NCI-H2196 treated with DMSO at 0.1 percent for 48 hours (cell line): ENCODE measurements around the gene PSKH1.
A peak's percentile ranks its signal among the peaks of the same experiment; 100 is the strongest.
"Not testable (repeated sequence)": the region's sequence is repeated elsewhere in the genome, so short reads cannot be mapped to it uniquely, and the experiment has no call there.

Experiments used
- DNase-seq: peaks from one replicate; lab custom pipeline; 2025; ENCODE audit not compliant: unreplicated experiment; lab: John Stamatoyannopoulos, UW

The PSKH1 gene

DNA sequence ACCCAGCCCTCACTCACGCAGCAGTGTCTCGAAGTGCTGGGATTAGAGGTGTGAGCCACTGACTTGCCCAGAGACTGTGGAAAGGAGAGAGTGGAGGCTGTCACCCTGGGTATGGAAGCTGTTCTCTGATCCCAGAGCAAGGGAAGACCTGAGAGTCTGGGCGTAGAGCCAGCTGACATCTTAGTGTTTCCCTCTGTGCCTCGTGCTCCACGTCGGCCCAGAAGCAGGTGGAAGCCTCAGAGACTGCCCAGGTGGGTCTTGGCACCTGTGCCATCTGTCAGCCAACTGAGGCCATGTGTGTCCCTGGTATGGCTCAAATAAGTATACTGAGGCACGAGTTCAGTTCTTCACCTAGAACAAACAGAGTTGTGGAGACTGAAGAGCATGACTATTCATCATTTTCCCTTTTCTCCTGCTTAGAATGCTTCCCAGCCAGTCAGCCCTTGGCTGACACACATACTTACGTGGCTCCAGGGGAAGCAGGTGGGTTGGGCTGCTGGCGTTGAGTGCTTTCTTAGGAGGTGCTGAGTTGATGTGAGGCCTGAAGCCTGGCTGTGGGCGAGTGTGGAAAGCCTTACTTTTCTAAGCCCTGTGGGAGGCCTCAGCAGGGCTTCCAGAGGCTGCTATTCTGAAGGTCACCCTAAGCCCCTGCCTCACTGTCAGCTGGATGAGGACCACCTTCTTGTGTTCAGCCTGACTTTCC, 30.5 kb downstream of the PSKH1 start:
- DNase-seq: peak; percentile 45

DNA sequence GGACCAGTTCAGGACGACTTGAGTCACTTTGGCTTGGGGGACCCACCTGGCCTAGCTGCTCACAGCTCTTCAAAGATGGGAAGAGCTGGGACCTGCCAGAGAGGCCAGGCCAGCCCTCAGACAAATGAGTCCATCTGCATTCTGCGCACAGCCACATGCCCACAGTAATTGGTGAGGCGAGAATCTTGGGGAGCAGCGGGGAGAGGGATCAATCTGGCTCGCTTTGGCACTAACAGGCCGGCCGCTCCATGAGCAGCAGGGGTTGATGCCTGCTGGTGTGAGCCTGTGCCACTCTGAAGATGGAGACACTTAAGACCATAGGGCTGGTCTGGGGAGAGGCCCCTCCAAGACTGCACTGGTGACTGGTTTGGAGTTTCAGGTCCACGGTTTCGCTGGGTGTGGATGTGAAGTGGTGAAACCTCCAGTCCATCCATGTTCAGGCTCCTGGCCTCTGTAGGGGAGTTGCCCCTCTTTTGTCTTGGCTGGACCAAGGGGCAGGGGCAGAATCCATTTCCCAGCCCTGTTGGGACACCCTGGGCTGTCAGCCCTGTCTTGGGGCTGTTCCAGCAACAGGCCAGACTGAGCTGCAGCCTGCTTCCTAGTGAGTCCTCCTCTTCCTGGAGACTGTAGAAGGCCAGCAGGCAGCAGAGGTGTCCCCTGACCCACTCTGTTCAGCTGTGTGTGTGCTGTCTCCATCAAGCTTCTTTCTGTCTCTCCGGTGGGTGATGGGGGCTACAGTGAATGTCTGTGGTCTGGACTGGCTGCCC, 31.3 kb downstream of the PSKH1 start:
- DNase-seq: no peak

DNA sequence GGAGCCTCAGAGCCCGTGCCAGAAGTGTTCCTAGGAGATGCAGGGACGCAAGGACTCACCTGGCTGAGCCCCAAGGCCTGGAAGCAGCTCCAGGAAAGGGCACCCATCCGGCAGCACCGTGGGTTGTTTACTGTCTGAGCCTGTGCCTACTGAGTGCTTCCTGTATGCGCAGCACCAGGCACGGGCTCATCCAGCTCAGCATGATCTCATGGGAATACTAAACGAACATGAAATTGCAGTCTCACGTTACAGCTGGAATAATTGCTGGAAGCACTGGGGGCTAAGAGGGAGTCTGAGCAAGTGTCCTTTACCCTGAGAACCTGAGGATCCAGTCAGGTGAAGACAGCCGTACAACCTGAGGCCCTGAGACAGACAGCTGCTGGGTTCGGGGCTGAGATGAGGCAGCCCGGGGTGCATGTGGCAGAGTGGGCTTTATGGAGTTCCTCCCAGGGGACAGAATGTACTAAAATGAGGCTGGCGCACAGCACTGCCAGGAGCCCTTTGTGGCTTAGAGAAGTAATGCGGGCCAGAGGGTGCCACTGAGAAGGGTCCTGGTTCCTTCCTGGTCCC, 33.2 kb downstream of the PSKH1 start:
- peak; percentile 55 for DNase-seq

DNA sequence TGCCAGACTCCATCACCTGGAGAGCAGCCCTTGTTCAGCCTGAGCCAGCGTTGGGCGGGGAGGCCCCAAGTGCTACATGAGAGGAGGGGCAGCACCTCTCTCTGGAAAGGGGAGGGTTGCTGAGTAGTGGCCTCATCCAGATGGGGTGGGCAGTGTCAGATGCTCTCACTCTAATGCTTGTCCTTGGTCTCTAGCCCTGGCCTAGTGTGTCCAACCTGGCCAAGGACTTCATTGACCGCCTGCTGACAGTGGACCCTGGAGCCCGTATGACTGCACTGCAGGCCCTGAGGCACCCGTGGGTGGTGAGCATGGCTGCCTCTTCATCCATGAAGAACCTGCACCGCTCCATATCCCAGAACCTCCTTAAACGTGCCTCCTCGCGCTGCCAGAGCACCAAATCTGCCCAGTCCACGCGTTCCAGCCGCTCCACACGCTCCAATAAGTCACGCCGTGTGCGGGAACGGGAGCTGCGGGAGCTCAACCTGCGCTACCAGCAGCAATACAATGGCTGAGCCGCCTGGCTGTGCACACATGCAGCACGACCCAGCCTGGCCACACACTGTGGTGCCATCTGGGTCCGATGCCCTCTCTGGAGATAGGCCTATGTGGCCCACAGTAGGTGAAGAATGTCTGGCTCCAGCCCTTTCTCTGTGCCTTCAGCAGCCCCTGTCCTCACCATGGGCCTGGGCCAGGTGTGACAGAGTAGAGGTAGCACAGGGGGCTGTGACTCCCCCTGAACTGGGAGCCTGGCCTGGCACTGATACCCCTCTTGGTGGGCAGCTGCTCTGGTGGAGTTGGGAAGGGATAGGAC, 34.3 kb downstream of the PSKH1 start:
- no peak for DNase-seq

DNA sequence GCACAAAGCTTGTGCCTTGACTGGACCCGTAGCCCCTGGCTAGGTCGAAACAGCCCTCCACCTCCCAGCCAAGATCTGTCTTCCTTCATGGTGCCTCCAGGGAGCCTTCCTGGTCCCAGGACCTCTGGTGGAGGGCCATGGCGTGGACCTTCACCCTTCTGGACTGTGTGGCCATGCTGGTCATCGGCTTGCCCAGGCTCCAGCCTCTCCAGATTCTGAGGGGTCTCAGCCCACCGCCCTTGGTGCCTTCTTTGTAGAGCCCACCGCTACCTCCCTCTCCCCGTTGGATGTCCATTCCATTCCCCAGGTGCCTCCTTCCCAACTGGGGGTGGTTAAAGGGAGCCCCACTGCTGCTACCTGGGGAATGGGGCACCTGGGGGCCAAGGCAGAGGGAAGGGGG, 35.1 kb downstream of the PSKH1 start:
- DNase-seq: no peak

DNA sequence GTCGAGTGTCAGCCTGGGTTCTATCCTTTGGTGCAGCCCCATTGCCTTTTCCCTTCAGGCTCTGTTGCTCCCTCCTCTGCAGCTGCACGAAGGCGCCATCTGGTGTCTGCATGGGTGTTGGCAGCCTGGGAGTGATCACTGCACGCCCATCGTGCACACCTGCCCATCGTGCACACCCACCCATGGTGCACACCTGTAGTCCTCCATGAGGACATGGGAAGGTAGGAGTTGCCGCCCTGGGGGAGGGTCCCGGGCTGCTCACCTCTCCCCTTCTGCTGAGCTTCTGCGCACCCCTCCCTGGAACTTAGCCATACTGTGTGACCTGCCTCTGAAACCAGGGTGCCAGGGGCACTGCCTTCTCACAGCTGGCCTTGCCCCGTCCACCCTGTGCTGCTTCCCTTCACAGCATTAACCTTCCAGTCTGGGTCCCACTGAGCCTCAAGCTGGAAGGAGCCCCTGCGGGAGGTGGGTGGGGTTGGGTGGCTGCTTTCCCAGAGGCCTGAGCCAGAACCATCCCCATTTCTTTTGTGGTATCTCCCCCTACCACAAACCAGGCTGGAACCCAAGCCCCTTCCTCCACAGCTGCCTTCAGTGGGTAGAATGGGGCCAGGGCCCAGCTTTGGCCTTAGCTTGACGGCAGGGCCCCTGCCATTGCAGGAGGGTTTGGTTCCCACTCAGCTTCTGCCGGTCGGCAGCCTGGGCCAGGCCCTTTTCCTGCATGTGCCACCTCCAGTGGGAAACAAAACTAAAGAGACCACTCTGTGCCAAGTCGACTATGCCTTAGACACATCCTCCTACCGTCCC, 35.7 kb downstream of the PSKH1 start:
- no peak for DNase-seq

DNA sequence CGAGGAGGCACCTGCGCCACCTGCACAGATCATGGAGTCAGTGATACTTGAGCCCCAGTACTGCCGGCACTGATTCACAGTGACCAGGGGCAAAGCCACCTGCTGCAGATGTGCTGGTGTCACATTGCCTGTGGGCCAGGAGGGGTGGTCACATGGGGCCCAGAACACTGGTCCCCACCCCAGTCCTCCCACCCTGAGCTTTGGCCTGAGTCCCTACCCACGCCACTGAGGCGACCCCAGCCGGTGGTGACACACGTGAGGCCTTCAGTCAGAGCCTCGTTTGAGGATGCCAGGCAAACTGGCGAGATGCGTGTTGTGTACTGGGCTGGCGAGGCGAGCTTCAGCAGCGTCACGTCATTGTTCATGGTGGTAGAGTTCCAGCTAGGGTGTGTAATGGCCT, 37.1 kb downstream of the PSKH1 start:
- no peak for DNase-seq

DNA sequence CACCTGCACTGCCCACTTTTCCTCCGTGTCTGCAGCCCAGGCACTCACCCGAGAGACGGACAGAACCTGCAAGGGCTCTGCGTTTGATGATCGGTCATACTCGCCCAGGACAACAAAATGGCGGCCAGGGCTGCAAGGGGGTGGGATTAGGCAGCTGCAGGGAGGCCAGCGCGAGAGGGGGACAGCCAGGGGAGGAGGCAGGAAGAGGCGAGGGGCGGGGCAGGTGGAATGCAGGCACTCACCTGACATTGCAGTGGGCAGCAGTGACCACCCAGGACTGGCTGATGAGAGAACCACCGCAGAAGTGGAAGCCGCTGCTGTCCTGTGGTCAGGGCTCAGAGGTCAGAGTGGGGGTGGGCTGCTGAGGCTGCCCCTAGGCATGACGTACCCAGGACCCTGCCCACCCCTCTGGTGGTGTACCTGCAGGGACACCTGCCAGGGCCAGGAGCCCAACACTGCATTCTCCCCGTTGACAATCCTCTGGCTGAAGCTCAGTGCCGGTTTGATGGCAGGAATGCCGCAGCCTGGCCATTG, 37.7 kb downstream of the PSKH1 start:
- DNase-seq: no peak

DNA sequence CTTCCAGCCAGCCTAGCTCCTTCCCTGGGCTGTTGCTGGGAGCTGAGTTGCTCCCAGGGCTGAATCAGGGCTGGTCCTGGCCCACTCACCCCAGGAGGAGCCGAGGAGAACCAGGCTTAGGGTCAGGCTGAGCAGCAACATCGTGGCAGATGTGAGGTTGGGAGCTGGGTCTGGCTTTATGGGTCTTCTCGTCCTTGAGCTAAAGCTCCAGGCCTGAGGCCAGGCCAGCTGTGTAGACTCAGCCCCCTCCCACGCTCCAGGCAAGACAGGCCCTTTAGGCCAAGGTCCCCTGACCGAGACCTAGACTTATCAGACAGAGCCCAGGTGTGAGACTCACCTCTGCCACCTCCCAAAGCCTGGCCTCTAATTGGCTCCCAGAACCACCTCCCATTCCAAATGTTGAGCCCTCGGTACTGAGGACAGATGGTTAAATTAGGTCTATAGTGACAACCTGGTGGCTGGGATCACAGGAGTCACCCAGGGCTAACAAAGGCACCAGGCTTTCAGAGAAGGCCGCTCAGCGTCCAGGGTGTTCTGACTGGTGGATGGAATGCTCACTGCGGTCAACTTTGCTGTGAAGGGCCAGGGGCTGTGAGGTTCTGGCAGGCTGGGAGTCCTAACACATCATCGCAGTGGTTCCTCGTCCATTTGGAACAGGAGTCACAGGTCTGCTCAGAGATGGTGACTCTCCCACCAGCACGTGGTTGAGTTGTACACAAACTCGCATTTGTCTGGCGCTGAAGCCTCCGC, 38.8 kb downstream of the PSKH1 start, which contains the start of gene CTRL:
CTRL (minus strand) TSS at position 151 of the 750 bp plus-strand sequence; CDS start at position 141, 10 bp downstream.
- DNase-seq: no peak

DNA sequence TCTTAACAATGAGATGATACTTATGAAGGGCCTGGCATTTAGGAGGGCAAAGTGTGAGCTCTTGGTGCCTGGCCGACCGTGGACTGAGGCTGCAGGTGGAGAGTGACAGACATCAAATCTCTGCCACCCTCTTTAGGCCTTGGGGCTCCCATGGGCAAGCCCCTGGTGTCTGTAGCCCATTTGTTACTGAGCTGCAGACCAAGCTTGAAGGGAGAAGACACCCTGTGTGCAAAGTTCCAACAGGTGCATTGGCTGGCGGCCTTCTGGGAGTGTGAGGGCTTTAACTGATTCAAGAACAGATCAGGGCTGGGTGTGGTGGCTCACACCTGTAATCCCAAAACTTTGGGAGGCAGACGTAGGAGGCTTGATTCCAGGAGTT, 39.4 kb downstream of the PSKH1 start:
- DNase-seq: no peak

DNA sequence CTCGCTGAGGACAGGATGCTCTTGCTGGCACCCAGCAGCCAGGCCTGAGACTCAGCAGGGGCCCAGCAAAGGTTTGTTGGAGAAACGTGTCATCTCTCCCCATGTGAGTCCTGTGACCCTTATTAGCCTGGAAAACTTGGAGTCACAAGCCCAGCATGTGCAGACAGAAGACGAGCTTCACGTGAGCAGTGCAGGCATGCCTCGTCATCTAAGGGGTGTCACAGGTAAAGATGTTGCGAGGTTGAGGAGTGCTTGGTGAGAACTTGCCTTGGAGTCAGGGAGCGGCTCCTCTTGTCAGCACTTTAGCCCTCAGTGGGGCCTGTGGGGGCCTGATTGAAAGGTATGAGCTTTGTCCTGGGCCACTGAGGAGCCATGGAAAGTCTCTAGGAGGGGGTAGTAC, 40.8 kb downstream of the PSKH1 start:
- DNase-seq: no peak

DNA sequence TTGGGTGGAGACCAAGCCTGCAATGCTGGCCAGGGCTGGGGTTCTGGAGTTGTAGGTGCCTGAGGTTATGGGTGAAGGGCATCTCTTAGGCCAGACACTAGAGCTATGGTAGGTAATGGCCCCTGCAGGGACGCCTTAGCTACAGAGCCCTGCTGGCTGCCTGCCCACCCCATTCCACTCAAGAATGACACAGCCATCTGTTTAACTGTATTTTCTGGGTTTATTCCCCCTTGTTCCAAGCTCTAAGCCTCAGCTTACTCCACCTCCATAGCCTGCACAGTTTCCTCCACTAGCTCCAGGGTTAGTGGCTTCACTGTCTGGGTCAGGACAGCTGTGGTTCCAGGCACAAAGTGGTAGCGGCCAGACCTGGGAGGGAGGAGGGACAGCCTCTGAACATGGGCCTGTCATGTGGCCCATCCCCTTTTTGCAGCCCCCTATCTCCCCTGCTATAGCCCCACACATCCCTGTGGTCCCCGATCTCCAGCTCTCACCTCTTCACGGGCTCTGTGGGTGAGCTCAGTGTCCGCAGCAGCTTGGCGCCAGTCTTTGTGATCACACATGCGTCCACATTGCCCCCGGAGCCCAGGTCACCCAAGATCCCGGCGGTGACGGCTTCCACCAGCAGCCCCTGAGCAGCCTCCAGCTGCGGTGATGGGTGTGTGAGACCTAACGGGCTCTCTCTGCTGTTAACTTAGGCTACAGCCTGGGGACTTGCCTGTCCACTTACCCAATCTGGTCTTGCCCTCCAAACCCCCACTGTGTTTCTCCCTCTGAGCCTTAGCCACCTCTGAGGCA, 41.4 kb downstream of the PSKH1 start:
- no peak for DNase-seq

DNA sequence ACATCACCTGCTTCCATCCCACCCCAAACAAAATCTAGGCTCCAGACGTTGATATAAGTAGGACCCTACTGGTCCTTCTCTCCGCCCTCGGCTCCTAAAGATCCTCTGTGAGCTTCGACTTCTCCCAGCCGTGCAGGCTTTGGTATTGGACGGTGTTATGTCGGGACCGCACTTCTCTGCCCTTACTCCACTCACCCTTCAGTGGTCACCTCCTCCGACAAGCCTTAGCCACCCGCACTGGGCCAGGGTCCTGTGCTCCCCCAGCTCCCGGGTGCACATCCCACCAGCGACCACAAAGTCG, 42.0 kb downstream of the PSKH1 start:
- DNase-seq: no peak

DNA sequence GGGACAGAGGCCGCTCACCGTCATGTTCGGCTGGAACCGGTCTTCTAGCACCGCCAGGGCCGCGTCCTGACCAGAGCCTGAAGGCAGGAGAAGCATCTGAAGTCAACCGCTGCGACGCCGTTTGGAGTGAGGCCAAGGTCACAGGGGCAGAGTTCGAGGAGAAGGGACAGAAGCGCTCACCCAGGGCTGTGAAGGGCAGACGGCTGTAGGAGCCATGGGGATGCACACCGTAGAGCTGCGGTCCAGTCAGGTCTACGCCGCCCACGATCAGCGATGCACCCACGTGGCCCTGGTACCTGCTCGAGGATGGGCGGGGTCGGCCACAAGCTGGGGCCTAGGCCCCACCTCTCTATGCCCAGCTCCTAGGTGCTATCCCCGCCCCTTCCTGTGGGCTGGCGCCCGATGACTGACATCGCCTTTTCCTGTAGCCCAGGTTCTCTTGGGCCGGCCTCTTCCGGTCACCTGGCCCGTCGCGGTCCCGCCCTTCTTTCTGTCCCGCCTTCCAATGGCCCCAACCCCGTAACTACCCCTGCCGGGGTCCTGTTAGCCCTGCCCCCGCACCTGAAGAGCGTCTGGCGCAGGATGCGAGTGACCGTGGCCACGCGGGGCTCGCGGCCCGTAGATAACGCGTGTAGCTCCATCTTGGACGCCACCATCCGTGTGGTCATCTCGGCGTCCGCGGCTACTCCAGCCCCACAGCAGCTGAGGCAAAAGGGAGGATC, 42.5 kb downstream of the PSKH1 start:
- DNase-seq: peak; percentile 82

DNA sequence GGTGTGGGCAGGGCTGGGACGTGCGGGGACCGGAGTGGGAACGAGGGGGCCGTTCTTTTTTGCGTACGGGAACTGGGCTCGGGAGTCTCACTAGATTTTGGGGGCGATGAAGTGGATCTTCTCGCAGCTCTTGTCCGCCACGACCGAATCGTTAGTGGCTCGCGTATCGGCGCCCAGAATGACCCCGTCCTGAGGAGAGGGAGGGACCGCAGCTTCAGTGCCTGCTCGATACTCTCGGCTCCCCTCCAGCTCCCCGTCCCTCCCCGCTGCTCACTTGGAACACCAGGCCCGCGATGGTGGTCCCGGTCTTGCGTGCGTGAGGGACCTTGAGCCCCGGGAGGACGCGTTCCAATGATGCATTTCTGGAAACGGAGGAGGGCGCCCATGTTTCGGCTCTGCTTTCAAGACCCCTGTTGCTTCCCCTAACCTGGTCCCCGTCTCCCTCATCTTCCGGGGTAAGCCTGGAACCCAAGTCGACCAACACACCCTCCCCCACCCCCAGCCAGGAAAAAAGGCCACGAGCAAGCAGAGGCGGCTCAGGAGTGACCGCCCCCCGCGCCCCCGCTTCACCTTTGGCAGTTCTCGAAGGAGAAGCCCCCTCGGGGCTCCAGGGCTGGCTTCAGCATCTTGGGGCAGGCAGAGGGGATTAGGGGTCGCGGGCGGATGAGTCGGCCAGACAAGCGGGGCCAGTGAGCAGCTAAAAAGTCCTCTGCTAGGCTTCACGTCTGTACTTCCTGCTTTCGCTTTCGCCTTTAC, 43.2 kb downstream of the PSKH1 start, which contains the start of gene PSMB10:
PSMB10 (minus strand) TSS at position 727 of the 756 bp plus-strand sequence; CDS start at position 626, 101 bp downstream.
- DNase-seq: no peak

DNA sequence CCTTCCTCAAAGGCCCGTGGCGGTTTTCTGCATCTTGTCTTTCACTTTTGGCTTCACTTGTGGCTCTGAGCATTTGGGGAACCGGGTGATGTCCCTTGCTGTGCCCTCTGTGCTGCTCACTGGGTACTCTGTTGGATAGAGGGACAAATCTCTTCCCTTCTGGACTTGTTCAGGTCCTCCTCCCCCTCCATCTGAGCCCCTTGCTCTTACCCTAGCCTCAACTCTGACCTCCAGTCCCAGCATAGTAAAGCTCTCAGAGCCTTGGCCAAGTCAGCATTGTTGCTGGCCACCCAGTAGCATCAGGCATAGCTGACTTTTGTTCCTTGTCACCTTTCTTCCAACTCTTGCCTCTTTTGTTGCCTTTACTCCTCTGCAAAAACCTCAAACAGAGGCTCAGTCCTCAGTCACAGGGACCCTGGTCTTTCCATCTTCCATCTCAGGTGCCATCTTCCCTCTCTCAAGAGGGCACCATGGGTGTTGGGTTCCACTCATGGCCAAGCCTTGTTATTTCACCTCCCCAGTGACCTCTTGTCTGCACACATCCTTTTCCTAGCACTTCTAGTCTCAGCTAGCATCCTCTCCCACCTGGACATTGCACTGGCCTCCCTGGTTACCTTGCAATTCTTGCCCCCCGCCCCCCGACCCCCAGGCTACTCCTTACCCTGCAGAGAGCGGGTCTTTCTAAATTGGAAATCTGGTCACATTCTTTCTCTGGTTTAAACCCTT, 44.0 kb downstream of the PSKH1 start:
- no peak for DNase-seq

DNA sequence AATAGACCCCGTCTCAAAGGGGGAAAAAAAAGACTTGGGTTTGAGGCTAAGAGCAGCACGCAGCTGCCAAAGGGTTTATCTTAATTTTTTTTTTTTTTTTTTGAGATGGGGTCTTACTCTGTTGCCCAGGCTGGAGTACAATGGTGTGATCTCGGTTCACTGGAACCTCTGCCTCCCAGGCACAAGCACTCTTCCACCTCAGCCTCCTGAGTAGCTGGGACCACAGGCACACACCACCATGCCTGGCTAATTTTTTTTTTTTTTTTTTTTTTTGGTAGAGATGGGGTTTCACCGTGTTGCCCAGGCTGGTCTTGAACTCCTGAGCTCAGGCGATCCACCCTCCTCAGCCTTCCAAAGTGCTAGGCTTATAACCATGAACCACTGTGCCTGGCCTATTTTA, 44.7 kb downstream of the PSKH1 start:
- DNase-seq: not testable (repeated sequence)
